ENCODE results near the gene VAV1.
A peak's percentile ranks its signal among the peaks of the same experiment; 100 is the strongest.

VAV1 gene

GRCh38 chr19:6875218-6875617 is 102.7 kb downstream of the VAV1 start:
- Histone ChIP-seq H3K27ac (ENCODE audit: extremely low read depth, low read depth, low read length) (no peak overlapping the region), H3K4me1 (ENCODE audit: control insufficient read depth, insufficient read depth, low read length) (no peaks in the 10 kb centered on the region), H3K9me3 (ENCODE audit: control insufficient read depth, insufficient read depth, low read depth, low read length) (no peaks in the 10 kb centered on the region), H3K36me3 (ENCODE audit: control insufficient read depth in 2 of 2, insufficient read depth in 1 of 2, low read length in 2 of 2) (no peaks in the 10 kb centered on the region), H3K4me3 (ENCODE audit: low read depth, low read length) (no peak overlapping the region)
- POLR2A ChIA-PET: no interaction called here
- CTCF ChIA-PET: interaction anchor here (1.3 kb wide), 1 partner anchor 12 kb away, joined by 6 read pairs; no protein-coding TSS in a partner anchor
- TF ChIP-seq, protein P1, sequence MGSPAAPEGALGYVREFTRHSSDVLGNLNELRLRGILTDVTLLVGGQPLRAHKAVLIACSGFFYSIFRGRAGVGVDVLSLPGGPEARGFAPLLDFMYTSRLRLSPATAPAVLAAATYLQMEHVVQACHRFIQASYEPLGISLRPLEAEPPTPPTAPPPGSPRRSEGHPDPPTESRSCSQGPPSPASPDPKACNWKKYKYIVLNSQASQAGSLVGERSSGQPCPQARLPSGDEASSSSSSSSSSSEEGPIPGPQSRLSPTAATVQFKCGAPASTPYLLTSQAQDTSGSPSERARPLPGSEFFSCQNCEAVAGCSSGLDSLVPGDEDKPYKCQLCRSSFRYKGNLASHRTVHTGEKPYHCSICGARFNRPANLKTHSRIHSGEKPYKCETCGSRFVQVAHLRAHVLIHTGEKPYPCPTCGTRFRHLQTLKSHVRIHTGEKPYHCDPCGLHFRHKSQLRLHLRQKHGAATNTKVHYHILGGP (tag by site-specific recombination; IDR thresholded peaks at IDR 0.05): no peak
- TF ChIP-seq ZNF510 (tag by site-specific recombination; IDR thresholded peaks at IDR 0.05; ENCODE audit: insufficient replicate concordance) (no peak), ZNF626 (tag by site-specific recombination; IDR thresholded peaks at IDR 0.05) (no peak), ZNF311 (tag by site-specific recombination; IDR thresholded peaks at IDR 0.05; ENCODE audit: borderline replicate concordance) (no peak), ZNF501 (tag by site-specific recombination; IDR thresholded peaks at IDR 0.05) (no peak), ZFP37 (tag by site-specific recombination; IDR thresholded peaks at IDR 0.05) (no peak), ZSCAN16 (tag by site-specific recombination; IDR thresholded peaks at IDR 0.05) (no peak), ZBTB1 (tag by site-specific recombination; IDR thresholded peaks at IDR 0.05) (no peak), ZNF133 (tag by site-specific recombination; IDR thresholded peaks at IDR 0.05) (no peak)

DNA sequence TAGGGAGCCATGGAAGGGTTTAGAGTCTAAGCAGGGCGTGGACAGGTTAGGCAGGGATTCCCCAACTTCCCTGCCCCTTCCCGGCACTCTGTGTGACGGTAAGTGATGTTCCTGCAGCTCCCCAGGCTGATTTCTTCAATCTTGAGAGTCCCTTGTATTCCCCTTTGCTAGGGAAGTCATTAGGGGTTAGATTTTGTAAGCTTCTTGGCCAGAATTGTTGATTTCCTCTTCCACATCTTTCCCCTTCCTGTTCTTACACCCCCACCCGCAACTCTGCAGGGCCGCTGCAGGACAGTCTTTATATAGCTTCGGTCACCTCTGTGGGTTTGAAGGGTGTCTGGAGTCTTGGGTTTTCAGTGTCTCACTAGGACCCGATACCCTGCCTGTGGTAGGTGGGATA is 104.2 kb downstream of the VAV1 start:
- H3K9me3 ChIP-seq (ENCODE audit: control insufficient read depth, insufficient read depth, low read depth, low read length): no peaks in the 10 kb centered on the region
- ChIA-PET CTCF (interaction anchor here (0.8 kb wide), 1 partner anchor 13 kb away, joined by 8 read pairs; no protein-coding TSS in a partner anchor), POLR2A (no interaction called here)
- no peaks in the 10 kb centered on the region for H3K36me3 ChIP-seq (ENCODE audit: control insufficient read depth in 2 of 2, insufficient read depth in 1 of 2, low read length in 2 of 2)
- H3K27ac ChIP-seq (ENCODE audit: extremely low read depth, low read depth, low read length): no peak overlapping the region
- TF ChIP-seq ZNF530 (tag by site-specific recombination; IDR thresholded peaks at IDR 0.05; ENCODE audit: low read depth): no peak
- TF ChIP-seq ZNF16 (tag by site-specific recombination; IDR thresholded peaks at IDR 0.05; ENCODE audit: low read depth): peak; percentile 40; the same call in 1 of the 2 replicates
- H3K4me1 ChIP-seq (ENCODE audit: control insufficient read depth, insufficient read depth, low read length): no peaks in the 10 kb centered on the region
- H3K4me3 ChIP-seq (ENCODE audit: low read depth, low read length): no peak overlapping the region

DNA sequence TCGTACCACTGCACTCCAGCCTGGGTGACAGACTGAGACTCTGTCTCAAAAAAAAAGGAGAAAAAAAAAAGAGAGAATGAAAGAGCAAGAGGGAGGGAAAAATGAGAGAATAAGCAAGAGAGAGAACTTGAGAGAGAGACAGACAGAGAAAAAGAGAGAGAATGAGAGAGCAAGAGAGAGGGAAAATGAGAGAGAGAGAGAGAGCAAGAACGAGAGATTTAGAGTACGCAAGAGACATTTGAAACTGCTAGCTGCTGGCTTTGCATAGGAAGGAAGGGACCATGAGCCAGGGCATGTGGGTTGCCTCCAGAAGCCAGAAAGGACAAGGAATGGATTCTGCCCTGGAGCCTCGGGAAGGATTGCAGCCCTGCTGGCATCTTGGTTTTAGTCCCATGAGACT is 105.3 kb downstream of the VAV1 start:
- Histone ChIP-seq H3K9me3 (ENCODE audit: control insufficient read depth, insufficient read depth, low read depth, low read length) (no peaks in the 10 kb centered on the region), H3K4me1 (ENCODE audit: control insufficient read depth, insufficient read depth, low read length) (no peaks in the 10 kb centered on the region), H3K27ac (ENCODE audit: extremely low read depth, low read depth, low read length) (no peak overlapping the region), H3K36me3 (ENCODE audit: control insufficient read depth in 2 of 2, insufficient read depth in 1 of 2, low read length in 2 of 2) (no peaks in the 10 kb centered on the region), H3K4me3 (ENCODE audit: low read depth, low read length) (no peak overlapping the region)
- ChIA-PET POLR2A (no interaction called here), CTCF (no interaction called here)
- peak; percentile 91 for TF ChIP-seq ZNF596 (tag by site-specific recombination; IDR thresholded peaks at IDR 0.05)
- TF ChIP-seq ZNF341 (tag by site-specific recombination; IDR thresholded peaks at IDR 0.05; ENCODE audit: low read depth): no peak

GRCh38 chr19:6886277-6886897 is 113.9 kb downstream of the VAV1 start:
- TF ChIP-seq ZNF555 (tag by site-specific recombination; conservative IDR thresholded peaks at IDR 0.05) (no peak), ZNF830 (tag by site-specific recombination; IDR thresholded peaks at IDR 0.05; ENCODE audit: low read depth) (no peak), ZNF37A (tag by site-specific recombination; IDR thresholded peaks at IDR 0.05) (peak; percentile 84), ZNF311 (tag by site-specific recombination; IDR thresholded peaks at IDR 0.05; ENCODE audit: borderline replicate concordance) (no peak), ZNF837 (tag by site-specific recombination; IDR thresholded peaks at IDR 0.05) (no peak), ZNF596 (tag by site-specific recombination; IDR thresholded peaks at IDR 0.05) (no peak)

More at GRCh38 chr19:6886277-6886897, 113.9 kb downstream of the VAV1 start:
- H3K36me3 ChIP-seq (ENCODE audit: control insufficient read depth in 2 of 2, insufficient read depth in 1 of 2, low read length in 2 of 2): no peaks in the 10 kb centered on the region
- ChIA-PET POLR2A (no interaction called here), CTCF (no interaction called here)
- H3K9me3 ChIP-seq (ENCODE audit: control insufficient read depth, insufficient read depth, low read depth, low read length): no peaks in the 10 kb centered on the region; the same call in 1 of the 2 replicates
- no peaks in the 10 kb centered on the region for H3K4me1 ChIP-seq (ENCODE audit: control insufficient read depth, insufficient read depth, low read length)
- no peak overlapping the region for H3K4me3 ChIP-seq (ENCODE audit: low read depth, low read length)
- H3K27ac ChIP-seq (ENCODE audit: extremely low read depth, low read depth, low read length): no peak overlapping the region

Measured in HEK293 (cell line).